ENCODE measurements around the gene KCNB1.

Gene KCNB1

DNA sequence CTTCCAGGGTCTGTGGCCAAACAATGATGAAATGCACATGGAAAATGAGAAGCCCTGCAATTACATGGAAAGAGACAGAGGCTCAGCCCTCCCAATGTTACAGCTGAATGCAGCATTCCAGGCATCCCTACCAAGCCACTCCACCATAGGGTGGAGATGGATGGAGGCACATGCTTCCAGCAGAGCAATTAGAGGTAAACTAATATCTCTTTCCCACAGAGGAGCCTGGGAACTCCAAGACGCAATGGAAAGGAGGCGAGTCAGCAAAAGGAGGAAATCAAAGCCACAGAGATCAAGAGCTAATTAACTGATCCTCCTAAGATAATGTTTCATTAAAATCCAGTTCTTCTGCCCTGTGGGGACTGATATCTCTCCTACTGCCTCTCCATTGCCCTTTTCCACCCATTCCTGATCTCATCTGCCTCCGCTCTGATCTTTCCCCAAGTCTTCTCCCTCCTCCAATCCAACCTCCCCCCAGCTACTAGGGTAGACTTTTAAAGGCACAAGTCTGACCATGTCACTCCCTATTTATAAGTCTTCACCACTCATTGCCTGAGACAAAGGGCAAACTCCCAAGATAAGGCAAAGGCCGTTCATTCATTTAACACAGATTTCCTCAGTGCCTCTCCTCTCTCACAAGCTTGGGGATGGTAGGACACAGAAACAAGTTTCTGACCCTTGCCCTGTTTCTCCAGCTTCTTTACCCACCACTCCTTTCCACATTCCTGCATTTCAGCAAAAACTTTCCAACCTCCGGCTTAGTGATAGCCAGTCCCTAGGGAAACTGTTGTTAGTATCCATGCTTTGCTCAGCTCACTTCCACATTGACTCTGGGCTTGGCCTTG, 14.3 kb upstream of the KCNB1 start:
- no peak for DNase-seq

DNA sequence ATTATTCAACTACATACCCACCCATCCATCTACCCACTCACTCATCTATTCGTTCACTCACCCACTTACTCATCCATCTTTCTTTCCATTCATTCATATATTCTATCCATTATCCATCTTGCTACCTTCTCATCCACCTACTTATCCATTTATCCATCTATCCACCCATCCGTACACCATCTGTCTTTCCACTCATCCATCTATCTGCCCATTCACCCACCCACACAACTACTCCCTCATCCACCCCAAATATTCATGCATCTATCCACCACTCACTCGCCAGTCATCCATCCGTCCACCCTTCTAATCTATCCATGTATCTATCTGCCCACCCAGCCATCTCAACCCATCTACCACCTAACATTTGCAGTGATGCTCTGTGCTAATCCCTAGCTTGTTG, 13.6 kb upstream of the KCNB1 start:
- DNase-seq: no peak

DNA sequence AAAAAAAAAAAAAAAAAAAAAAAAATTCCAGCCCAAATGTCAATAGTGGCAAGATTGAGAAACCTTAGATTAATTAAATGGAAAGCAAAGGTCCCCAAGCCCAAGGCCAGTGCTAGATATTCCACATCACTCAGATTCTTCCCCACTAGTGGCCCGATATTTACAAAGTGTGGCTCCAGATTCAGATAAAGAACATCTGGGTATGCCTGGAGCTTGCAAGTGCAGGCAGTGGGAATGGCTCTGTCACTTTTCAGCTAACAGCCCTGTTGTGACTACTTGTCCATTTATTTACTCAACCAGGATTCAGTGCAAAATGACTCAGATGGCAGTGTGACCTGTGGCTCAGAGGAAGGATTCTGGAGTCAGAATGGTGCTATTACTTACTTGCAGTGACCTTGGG, 8.2 kb upstream of the KCNB1 start:
- no peak for DNase-seq

DNA sequence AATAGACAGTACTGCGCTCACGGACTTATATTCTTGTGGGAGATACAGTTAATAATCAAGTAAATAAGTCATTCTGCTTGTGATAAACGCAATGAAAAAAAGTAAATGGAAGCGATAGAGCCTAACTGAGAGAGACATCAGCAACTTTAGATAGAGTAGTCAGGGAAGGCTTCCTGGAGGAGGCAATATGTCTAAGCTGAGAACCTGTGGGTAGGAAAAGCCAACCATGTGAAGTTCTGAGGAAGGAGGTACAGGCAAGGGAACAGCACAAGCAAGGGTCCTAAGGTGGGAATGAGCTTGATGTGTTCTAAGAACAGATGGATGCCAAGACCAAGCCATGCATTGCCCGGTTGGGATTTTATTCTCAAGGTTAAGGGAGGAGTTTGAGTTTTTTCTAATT, 7.2 kb upstream of the KCNB1 start:
- no peak for DNase-seq

DNA sequence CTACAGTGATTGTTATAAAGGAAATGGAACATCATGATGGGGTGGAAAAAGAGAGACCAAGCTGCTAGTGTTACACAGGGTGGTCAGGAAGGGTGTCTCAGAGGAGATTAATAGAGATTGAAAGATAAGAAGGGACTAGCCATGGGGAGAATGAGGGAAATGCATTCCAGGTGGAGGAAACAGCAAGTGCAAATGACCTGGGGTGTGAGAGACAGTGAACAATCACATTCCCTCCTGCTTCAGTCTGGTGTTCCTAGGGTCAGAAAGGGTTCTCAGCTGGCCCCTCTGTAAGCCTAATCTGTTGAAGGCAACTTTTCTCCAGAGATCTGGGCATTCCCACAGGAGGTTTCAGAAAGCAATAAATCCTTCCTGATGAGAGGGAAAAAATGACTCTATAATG, 3.6 kb upstream of the KCNB1 start:
- no peak for DNase-seq

DNA sequence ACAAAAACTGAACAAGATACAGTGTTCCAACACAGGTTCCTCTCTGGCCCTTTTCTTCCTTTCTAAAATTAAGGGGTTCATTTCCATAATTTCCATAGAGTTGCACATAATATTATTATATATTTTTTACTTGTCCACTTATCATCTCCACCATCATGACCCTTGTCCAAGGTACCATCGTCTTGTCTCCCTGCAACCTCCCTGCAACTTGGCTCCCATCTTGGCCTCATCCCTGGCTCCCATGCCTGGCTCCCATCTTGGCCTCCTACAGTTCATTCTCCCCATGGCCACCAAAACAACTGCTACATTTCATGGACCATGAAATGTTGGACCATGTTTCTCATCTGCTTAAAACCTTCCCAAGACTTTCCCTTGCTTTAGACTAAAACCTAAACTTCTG, 3.1 kb upstream of the KCNB1 start:
- DNase-seq: no peak

DNA sequence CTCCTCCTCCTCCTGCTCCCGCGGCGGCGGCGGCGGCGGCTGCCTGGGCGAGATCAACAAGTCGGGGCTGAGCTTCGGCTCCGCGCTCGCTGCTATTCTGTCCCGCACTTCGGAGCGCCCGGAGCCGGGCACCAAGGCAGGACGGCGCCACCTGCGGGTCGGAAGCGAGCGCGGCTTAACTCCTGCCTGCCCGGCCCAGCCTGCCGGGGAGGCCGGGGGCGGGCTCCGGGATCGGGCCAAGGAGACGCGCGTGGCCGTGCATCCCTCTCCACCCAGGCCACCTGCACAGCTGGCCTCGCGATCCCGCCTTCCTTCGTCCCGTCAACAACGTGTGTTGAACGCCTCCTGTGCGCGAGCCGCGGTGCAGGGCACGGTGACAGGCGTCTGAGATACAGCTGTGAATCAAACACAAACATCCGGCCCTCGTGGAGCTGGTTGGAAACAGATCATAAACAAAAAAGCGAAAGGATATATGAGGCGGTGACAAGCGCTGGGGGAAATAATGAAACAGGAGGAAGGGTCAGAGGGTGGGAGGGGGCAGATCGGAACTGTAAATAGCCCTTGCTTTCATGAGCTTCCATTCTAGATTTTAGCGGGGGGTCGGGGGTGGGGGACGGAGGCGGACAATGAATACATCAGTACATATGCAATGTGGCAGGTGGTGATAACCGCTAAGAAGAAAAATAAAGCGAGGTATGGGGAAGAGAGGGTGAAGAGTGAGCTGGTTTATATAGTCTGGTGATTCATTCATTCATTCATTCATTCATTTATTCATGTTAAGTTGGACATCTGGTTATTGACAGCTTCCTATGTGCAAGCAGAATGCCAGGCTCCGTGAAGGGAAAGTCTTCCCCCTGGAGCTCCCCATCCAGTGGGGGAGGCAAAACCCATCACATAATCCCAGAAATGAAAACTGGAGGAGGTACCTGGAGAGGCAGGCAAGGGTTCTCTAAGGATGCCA, 2.0 kb upstream of the KCNB1 start:
- peak; percentile 56 for DNase-seq

DNA sequence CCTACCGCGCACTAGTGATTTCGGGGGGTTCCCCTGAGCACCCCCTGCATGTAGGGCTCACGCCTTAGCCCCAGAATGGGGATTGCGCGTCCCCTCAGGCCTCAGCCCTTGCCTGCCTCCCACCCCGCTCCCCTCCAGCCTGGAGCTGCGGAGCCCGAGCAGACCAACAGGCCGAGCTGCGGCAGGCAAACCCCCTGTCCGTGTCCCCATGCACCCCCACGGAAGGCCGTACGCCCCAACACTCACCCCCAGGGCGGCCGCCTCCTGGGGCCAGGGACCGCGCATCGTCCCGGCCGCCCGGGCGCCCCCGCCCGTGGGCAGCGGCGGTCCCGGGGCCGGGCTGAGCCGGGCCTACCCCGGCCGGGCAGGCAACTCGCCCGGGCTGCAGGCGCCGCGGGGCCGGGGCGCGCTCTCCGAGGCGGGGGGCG, 1.2 kb upstream of the KCNB1 start:
- DNase-seq: no peak

DNA sequence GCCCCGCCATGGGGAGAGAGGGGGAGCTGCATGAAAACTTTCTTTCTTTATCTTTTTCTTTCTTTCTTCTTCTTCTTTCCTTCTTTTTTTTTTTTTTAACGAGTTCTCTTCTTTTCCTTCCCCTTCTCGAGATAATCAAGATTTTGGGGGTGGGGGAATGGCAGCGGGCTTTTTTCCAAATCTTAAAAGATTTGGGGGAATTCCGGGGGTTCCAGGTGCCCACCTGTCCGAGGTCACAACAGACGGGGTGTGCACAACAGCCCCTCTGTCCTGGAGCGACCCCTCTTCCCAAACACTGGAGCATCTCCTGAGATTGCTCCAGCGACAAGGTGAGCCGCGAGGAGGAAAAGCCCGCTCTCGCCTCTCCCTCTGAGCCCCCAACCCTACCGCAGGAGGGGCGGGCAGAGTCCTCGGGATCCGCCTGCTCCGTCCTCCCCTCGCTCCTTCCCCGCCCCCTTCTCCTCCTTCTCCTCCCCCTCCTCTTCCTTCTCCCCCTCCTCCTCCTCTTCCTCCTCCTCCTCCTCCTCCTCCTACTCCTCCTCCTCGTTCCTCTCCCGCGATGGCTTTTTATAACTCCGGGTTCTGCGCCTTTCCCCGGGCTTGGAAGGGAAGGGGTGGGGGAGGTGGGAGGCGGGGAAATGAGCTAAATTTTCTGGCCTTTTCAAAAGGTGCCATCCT, 689 bp upstream of the KCNB1 start:
- no peak for DNase-seq

DNA sequence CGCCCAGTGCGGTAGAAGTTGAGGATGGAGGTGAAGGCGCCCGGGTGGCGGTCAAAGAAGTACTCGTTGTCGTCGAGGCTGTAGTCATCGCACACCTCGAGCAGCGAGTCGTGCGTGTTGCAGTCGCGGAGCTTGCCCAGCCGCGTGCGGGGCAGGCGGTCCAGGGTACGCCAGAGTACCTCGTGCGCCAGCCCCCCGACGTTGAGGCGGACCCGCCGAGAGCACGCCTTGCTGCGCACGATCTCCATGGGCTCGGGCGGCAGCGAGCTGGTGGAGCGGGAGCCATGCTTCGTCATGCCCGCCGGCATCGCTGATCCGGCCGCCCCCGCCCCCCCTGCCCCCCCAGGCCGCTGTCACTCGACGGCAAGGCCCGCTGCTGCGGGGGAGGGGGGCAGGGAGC, 295 bp downstream of the KCNB1 start:
- DNase-seq: no peak

DNA sequence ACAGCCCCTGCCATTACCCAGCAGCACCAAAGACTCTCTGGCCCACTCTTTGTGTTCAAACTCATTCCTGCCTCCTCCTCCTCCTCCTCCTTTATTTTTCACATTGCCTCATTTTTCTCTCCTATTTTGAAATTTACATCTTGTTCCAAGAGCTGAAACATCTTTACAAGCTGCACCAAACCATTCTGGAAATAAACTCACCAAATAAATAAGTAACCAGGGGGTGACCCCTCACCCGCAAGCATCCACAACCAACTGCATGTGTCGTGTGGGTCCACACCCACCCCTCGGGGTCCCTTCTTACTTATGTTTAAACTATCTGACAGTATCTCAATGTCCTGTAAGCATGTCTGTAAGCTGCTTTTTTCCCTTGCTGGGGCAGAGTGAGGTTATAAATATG, 1.4 kb downstream of the KCNB1 start:
- no peak for DNase-seq

DNA sequence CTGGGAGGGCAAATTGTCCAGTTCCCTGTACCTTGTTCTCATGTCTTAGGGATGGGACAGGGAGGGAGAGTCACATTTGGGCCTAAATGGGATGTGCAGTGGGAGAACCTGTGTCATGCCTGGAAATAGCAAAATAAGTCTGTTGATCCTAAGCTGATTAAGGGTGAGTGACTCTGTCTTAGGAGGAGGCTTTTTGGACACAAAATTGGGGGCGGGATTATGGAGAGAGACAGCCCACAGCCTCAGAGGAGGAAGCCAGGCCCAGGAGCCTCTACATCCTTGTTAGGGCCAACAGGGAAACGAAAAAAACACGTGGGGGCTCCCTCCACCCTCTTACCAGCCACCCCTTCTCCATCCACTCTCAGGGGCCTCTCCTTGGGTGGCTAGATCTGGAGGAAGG, 2.2 kb downstream of the KCNB1 start:
- no peak for DNase-seq

DNA sequence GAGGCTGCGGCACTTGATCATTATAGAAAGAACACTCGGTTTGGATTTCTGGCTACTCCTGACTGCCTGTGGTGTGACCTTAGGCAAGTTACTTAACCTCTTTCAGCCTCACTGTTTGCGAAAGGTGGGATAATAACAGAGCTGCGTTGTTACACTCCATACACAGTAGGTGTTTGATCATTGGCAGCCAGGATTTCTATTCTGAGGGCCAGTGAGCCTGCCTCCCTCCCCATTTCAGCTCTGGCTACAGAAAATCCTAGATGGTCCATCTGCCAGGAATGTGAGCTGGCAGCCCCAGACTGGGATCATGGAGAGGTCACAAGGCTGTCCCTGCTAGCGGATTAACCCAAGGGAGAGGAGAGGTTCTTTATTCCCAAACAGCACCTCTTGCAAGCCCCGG, 2.7 kb downstream of the KCNB1 start:
- no peak for DNase-seq

DNA sequence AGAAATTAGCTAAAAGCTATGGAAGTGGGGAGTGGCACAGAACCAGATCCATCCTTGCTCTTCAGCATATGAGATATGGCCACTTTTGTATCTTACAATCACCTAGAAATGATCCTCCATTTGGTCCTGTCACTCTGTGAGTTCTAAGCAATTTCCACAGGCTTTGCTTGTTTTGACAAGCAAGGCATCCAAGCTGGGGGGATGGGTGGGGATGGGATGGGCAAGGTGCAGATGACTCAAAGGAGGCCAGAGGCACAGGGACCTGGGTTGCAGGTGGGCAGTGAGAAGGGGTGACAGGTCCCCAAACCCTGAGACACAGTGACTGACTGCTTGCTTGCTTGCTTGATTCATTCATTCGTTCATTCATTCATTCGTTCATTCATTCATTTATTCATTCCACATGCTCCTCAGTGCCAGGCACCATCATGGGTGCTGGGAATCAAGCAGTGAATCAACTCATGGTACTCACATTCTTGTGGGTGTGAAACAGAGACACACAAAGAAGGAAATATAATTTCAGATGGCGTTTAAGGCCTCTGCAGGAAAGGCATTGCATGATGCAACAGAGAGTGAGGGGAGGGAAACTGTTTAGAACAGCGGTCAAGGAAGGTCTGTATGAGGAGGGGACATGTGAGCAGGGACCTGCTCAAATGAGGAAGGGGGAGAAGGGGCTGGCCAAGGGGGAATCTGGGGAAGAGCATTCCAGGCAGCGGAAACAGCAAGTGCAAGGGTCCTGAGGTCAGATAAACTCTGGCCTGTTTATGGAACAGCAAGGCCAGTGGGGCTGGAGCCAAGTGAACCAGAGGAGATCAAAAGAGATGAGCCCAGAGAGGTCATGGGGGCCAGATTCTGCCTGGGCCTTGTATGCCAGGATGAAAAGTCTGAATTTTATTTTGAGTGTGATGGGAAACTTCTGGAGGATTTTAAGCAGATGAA, 3.4 kb downstream of the KCNB1 start:
- no peak for DNase-seq

DNA sequence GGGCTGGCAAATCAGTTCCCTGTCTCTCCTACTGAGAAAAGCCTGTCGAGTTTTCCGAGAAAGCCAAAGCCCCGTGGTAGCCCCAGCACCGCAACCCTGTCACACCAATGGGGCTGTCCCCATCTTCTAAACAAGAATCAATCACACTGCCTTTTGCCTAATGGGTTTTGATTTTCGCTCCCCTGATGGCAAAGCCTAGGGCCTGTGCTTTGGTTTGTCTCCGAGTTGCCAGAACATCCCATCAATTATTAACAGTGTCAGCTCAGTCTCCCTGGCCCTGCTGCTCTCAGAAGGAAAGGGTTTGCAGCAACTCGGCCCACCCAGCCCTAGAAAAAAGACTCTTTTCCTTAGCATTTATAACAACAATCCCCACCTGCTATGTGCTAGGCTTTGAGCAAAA, 4.2 kb downstream of the KCNB1 start:
- DNase-seq: no peak

DNA sequence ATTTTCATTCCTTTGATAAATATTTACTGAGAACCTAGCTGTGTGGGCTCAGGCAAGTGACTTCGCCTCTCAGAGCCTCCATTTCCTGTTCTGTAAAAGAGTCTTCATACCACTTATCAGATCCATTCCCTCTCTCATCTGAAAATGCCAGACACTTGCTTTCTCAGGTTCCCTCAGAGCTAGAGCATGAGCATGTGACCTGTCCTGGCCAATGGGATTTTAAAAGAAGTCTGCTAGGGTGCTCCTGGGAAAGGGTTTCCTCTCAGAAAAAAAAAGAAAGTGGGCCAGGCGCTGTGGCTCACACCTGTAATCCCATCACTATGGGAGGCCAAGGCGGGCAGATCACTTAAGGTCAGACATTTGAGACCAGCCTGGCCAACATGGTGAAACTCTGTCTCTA, 5.3 kb downstream of the KCNB1 start:
- DNase-seq: no peak

DNA sequence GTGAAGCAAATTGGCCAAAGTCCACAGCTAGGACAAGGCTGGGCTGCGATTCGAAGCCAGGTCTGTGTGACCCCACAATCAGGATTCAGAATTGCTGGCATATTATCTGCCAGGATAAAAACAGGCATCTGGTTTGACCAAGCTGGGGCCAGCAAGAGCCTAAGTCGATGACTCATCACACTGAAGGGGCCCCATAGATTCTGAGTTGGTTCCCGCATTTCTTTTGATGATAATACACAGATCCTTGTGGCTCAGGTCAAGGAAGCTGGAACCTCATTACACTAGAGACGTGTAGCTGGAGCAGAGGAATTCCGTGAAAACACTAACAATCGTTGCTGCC, 6.5 kb downstream of the KCNB1 start:
- DNase-seq: no peak

DNA sequence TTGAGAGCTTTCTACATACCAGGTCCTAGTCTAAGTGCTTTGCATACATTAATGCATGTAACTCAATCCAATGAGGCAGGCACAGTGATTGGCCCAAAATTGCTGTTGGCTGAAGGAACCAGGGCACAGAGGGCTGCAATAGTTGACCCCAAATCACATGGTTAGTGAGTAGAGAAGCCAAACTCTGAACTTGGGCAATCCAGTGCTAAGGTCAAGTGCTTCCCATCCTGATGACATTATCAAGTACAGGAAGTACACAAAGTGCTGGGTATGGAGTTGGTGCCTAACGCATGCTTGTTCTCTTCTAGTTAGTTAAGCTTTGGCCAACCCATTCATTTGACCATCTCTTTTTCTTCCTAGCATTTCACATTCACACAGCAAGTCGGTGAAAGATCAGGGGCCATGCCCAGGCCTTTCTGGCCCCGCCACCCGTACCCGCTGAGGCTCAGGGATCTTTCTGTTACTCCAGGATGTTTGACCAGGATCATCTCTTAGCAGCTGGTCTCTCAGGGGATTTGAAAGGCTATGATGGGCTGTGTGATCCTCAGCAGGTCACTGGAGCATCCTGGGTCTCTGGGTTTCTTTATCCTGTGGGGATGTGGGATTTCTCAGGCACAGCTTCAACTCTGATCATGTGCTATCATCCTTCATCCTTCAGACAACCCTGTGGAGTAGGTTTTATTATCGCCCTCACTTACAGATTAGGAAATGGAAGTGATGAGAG, 7.0 kb downstream of the KCNB1 start:
- no peak for DNase-seq

DNA sequence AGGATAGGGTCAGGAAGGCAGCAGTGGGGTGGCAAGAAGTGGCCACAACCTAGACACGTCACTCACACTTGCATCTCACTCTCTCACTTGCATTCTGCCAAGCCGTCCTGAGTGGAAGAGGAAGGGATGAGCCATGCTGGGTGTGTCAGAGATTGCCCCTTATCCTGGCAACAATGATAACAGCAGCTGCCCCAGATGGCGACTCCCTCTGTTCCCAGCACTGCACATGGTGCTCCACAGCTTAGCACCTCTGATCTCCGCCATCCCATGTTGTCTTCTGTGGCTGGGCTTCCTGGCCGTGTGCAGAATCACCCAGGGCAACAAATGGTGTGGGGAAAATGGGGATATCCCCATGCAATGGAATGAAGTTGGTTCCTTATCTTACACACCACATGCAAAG, 11.1 kb downstream of the KCNB1 start:
- no peak for DNase-seq

DNA sequence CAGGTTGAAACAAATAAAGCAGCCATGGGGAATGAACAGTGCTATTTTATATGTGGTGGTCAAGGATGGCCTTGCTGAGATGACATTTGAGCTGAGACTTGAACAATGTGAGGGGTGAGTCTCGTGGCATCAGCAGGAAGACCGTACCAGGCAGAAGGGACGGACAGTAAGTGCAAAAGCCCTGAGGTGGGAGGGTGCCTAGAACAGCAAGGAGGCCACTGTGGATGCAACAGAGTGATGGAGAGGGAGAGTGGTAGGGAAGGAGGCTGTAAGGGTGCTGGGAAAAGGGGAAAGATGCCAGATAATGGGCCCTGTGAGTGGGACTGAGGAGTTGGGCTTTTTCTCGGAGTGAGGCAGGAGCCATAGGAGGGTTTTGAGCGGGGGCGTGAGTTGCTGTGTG, 11.5 kb downstream of the KCNB1 start:
- DNase-seq: no peak

DNA sequence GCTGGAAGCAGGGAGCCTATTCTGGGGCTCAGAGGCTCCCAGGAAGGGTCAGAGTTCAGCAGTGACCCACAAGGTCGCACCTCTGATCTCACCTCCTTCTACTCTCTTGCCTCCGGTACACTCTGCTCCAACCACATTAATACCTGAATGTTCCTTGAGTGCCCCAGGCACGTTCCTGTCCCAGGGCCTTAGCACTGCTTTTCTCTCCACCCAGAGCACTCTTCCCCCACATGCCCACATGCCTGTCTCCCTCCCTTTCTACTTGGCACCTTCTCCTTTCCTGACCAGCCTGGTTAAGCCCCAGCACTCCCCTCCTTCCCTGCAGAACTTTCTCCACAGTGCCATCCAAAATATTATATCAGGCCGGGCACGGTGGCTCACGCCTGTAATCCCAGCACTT, 13.4 kb downstream of the KCNB1 start:
- DNase-seq: no peak

DNA sequence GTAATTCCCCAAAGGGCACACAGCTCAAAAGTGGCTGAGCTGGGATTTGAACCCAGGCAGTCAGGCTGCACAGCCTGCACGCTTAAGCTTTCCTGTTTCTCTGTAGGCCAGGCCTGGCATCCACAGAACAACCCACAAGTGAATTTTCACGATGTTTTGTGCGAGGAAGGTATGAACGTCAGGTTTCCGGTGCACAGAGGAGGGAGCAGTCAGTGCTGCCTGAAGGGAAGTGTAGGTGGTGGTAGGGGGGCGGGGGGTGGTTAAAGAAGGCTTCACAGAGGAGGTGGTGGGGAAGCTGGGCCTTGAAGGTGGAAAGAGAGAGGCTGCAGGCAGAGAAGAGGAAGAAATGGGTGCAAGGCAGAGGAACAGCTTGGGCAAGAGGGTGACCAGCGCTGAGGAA, 14.1 kb downstream of the KCNB1 start:
- DNase-seq: no peak

All from amniotic stem cell (primary cell).